GM19238 (cell line): ENCODE results near the gene SSBP4.

Source experiments
- DNase-seq: peaks from one replicate; pipeline ENCODE4 v3.0.0; 2011; ENCODE audit warnings: low spot score; ENCODE audit not compliant: insufficient read length

Gene SSBP4

DNA sequence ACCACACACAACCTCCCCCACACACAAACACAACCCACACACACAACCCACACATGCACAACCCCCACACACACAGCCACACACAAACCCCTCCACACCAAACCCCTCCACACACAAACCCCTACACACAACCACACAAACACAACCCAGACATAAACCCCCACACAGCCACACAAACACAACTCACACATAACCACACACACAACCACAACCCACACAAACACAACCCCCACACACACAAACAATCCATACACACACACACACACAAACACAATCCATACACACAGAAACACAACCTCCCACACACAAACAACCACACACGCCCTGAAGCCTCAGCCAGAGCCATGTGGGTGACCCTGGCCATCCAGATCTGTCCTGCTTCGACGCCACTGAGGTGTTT, 48.8 kb downstream of the SSBP4 start:
- DNase-seq, result no peak

DNA sequence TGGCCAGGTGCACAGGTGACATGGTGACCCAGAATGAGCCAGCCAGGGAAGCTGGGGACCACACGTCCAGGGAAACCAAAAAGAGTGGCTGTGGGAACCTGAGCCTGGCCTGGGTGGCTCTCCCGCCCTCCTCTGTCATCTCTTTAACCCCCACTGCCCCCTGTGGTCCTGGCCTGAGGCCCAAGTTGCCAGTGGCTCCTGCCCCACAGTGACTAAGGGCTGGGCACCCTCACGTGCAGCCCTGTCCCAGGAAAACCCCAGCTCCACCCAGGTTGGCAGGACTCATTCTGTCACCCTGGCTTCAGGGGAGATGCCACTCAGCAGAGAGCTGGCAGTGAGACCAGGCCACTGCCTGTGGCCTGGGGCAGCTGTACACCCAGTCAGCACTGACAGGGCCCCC, 49.3 kb downstream of the SSBP4 start:
- no peak for DNase-seq

DNA sequence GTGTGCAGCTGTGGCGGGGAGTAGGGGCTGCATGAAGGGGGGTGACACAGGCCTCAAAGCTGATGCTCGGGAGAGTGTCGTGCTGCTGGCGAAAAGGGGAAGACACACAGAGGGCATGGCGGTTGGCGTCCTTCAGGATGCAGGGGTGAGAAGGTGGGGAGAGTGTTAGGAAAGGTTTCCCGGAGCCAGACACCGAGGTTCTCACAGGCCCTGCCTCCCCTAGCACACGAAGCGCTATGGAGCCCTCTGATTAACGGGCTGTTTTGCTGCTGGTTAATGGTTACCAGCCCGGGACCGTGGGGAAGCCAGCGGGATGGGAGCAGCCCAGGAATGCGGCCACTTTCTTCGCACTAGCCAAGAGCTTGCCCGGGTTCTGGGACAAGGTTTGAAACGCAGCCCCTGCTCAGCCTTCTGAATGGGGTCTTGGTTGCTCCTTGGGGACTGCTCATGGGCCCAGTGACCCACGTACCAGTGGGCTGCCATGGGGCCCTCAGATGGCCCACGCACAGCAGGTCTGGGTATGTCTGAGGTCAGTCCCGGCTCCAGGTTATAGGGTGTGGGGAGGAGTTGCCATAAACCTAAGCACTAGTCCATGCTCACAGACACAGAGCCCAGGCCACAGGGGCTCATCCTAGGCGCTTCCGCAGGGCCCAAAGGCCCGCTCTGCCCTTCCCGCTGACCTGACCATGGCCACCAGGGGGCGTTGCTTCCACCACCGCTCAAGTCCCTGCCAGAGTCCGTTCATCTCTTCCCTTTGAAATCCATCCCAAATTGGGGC, 50.1 kb downstream of the SSBP4 start:
- DNase-seq, result peak; percentile 48

DNA sequence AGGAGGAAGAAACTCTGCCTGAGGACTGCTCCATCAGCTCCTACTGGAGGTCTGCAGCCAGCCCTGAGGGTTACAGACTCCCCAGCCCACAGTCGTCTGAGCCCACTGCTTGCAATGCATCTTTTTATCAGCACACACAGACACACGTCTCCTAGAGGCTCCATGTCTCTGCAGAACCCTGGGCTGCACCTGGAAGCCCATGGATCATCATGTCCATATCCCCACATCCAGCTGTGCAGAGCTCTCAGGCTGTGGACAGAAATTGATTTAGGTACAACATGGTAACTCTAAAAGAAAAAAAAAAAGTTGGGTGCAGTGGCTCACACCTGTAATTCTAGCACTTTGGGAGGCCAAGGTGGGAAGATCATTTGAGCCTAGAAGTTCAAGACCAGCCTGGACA, 51.6 kb downstream of the SSBP4 start:
- DNase-seq, result no peak

DNA sequence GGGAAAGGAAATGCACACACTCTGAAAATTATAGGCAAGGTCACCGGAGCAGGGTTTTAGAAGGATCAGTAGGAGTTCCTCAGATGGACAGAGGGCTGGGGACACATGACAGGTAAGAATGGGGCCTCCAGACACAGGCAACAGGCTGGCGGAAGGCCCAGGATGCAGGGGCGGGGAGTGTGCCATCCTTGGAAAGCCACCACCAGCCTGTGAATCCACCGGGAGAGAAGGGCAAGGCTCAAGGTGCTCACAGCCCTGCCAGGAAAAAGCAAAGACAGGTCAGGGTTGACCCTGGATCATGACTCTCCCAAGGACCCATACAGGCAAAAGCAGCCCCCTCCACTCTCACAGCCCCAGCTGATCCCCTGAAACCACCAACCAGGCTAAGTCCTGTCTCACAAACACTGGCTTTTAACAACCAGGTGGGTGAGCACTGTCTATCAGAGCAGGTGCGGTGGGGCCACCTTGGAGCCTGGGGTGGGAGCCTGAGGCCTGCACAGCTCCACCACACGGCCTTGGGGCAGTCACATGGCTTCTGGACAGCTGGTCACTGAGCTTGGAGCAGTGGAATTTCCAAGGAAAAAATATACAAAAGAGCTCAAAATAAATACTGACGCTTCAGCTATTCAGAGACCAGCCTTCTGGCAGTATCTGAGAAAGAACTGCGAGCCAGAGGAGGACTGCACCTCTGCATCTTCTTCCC, 54.0 kb downstream of the SSBP4 start:
- DNase-seq, result no peak

DNA sequence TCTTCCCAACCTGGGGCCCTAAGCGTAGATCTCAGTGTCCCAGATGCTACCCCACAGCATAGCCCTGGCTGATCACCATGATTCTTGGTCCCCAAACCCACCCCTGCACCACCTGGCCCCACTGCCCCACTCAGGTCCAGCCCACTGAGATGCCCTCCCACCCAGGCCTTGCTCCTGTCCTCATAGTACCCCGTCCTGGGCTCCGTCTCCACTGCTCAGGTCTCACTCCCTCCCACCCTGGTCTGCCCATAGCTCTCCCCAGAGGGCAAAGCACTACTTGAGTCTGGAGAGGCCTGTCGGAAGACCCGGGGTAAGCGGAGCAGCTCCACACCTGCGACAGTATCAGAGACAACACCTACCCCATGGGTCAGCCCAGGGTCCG, 54.5 kb downstream of the SSBP4 start:
- no peak for DNase-seq

DNA sequence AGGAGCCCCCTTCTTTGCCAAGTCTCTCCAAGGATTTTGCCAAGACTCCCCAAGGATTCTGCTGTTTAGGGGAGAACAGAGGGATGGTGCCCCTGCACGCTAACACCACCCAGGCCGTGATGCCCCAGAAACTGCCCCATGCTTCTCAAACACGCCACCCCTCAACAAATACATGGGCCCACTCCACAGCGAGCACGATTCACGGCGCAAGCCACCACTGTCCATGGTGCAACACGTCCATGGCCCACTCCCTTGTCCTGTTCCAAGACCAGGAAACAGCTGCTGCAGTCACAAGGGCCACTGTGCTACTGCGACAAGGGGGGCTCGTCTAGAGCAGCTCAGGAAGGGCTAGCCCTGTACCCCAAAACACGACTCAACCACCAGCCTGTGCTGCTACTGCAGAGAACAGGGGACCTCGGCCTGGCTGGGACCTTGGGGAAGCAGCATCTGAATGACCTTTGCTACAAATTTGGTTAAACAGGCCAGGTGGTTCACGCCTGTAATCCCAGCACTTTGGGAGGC, 55.2 kb downstream of the SSBP4 start:
- DNase-seq, result no peak

DNA sequence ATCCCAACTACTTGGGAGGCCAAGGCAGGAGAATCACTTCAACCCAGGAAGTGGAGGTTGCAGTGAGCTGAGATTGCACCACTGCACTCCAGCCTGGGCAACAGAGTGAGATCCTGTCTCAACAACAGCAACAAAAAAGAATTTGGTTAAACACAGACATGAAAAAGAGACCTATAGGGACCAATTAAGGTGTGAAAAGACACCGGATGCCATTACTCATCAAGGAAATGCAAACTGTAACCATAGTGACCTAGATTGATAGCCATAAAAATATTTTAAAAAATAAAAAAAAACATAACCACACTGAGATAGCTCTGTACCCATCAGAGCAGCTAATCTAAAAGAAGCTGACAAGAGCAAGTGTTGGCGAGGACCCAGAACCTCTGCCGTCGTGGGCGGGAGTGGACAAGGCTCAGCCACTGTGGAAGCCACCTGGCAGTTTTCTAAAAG, 55.8 kb downstream of the SSBP4 start:
- no peak for DNase-seq

DNA sequence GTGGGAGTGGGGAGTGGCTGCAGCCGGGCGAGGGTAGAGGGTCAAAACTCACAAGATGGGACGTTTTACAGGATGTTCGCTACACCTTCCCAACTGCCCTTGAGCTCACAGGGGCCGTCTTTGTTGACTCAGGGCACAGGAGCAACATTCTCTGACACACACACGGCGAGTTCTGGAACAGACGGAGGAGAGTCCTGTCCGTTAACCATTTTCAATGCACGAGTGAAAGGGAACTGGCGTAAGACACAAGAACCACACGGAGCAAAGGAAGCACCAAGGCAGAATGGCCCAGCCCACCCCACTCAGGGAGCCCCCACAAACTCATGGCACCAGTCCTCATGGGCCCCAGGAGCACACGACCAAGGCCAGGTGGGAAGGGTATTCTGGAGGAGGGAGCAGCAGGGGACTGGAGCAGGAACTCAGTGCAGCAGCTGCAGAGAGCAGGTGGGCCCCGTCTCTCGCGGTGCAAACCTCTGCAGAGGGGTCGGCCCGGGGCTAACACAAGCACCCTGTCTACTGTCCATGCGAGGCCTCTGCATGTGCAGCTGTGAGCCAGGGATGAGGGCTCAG, 56.6 kb downstream of the SSBP4 start:
- DNase-seq, result no peak

DNA sequence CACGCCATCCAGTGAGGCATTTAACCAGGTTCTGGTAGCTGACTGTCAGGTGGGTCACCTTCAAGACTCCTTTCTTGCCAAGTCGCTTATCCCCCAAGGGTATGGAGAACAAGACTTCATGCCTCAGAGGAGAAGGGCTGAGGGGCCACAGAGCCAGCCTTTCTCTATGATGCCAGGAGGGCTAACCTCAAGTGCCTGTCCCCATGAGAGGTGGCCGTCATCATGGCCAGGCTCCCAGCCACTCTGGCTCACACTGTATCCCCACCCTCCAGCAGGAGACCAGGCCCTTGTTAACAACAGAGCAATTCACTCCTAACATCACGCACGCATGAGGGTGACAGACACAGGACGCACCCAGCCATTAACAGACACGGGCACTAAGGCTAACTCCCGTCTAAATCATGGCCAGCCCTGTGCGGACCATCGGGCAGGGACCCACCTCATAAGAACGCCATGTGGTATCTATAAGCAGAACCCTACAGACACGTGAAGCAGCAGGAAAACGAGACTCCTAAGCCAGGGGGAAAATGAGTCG, 57.4 kb downstream of the SSBP4 start:
- DNase-seq, result no peak

DNA sequence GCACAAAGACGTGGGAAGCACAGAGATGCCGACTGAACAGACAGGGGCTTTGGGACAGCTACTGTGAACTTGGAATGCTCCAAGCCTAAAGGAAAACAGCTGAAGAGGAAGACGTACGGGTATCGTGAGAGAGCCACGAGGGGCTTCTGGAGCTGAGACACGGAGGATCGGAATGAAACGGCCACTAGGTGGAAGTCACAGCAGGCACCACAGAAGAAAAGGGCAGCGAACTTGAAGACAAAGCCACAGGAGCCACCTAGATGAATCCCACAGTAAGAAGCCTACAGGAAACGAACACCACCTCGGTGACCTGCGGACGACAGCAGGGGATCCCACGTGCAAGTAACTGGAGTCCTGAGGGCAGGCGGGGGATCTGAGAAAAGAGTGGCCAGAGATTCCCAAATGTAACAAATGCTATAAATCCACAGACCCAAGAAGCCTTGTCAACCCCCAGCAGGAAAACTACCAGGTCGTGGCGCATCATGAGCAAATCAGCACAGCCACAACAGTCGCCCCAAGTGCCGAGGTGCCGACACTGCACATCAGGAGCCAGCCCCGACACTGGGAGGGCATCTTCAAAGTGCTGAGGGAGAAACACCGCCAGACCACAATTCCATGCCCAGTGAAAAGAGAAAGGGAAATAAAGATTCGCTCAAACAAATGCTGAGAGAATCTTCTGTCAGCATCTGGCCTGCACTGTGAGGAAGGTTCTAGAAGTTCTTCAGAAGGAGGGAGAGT, 58.0 kb downstream of the SSBP4 start:
- no peak for DNase-seq

DNA sequence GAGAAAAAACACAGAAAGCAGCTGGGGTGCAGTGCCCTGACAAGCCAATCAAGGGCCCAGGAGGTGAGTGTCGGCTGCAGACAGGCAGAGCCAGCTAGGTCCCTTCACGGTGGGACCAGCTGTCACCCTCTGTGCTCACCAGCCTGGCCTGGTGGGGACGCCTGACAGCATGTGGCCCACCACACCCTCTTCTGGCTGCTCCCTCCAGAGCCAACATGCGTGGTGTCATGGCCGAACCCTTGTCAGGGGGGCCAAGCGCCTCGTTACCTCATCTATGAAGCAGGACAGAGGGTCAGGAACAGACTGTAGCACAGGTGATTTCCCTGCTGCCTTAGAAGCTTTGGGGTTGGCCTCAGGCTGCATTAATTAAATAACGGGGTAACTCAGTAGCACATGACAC, 58.8 kb downstream of the SSBP4 start:
- DNase-seq, result no peak

DNA sequence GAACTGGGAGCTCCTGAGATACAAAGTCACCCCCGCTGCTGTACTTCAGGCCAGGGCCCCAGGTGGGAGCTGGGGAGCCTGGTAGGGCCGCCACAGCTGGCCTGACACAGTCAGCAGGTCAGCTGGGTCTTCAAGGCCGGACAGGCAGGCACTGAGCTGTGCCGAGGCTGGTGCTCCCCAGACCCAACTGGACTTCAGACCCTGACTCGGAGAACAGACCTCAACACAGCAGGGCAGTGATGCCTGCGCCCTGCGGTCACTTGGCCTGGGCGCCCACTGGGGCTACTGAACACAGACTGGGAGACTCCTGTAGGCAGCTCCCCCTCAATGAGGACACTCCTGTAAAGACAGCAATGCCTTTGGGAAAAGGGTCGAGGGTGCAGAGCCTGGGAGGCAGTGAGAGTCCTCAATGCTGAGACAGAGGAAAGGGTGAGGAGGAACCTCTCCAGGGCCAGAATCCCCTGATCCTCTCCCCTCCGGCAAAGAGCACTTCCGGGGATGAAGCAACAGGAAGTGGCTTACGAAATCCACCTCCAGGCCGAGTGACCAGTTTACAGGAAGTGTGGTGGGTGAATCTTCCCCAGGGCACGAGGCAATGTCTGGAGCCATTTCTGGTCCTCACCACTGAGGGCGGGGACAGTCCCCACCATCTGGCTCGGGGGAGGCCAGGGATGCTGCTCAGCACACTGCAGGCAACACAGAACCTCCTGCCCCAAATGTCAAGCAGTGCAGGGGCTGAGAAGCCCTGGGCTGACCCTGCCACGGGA, 59.5 kb downstream of the SSBP4 start:
- DNase-seq, result peak; percentile 88

DNA sequence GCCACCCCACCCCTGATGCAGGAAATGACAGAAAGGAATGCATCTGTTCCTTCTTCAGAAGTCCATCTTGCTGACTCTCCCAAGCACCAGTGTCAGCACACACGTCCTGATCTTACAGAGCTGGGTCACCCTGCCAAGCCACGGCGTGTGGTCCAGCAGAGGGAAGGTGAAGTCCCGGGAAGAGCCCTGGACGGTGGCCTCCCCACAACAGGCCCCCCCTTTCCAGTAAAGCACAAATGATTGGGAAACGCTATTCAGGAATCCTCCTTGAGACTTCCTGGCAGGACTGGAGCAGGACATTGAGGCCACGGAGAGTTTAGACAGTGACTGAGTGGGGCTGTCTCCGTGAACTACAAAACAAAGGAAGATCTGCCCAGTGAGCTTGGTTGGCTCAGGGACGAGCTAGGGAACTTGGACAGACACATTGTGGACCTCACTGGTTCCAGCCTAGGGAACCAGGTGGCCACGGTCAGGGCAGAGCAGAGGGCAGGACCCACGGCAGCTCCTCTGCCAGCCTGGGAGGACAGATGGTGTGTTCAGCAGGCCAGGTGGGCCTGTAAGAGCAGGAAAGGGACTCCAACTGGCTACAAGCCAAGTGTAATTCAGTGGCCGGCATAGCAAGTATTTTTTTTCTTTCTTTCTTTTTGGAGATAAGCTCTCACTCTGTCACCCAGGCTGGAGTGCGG, 61.0 kb downstream of the SSBP4 start:
- no peak for DNase-seq

DNA sequence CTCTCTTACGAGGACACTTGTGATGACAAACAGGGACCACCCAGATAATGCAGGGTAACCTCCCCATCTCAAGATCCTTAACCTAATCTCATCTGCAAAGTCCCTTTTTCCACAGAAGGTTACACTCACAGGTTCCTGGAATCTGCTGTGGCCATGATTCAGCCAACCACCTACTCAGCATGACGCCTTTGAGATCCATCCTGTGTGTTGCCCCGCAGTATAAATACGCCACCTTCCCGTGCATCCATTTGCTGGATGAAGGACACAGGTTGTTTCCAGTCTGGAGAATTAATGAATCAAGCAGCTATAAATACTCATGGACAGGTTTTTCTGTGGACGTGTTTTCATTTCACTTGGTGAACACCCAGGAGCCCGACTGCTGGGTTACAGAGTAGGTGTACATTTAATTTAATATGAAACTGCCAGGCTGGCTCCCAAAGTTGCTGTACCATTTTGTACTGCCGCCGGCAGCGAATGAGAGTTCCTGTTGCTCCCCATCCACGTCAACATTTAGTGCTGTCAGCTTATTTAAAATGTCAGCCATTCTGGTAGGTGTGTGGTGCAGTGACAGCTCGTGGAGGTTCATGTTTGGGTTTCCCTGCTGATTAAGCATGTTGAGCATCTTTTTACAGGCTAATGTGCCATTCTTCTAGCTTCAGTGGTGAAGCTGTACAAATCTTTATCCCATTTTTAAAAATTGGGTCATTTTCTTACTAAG, 62.5 kb downstream of the SSBP4 start:
- DNase-seq, result no peak

DNA sequence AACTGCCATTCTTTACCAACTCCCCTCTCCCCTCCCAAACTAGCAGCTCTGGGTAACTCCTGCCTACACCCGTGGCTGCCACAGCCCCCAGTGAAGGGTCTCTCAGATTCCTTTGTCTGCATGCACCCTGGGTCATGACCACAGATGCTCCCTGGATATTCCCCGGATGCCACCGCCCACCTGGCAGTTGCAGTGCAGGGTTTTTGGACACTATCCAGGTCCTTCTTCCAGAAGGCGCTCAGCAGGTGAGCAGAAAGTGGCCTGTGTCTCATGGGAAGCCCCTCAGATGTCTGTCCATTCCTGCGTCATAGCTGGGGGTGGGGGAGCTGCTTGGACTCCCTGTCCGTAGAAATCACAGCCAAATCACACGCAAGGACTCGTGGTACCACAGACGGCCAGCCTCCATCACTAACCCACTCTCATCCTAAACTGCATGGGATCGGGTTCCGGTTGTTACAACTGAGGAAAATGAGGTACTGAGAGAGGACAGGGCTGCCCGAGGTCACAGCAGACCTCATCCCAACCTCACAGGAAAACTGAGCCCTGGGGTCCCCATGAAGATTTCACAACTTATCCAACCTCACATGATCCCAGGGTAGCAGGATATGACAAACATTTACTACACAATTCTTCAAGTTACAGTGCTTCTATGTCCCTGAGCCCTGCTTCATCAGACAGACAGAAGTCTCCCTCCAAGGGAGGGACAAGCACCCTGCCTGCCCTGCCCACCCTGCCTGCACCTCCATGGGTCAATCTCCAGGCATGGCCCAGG, 64.1 kb downstream of the SSBP4 start:
- no peak for DNase-seq
